Lower lobe of right lung (tissue), 2 donors: ENCODE data around the gene ZNF512. TPM values are rescaled to one million over a fixed set of nuclear protein-coding genes. Genes with fewer than 3 reads are reported as not detected.

Source experiments
- ATAC-seq, 2 donors: fragments of 200-7000 bp; cut with Tn5 transposase; one replicate each; pipeline ENCODE4 v1.9.1; 2020 to 2022; ENCODE audit warnings: mild to moderate bottlenecking in 2 of 2, moderate library complexity in 2 of 2
- DNase-seq: peaks from one replicate; pipeline ENCODE4 v3.0.0-alpha.2; 2020
- H3K27ac ChIP-seq: fragments of 200-600 bp; one replicate; pipeline ENCODE4 v1.8.0; 2022
- H3K27me3 ChIP-seq: fragments of 200-600 bp; one replicate; pipeline ENCODE4 v1.8.0; 2022; ENCODE audit warnings: low read depth
- H3K36me3 ChIP-seq: fragments of 200-600 bp; one replicate; pipeline ENCODE4 v1.8.0; 2022; ENCODE audit warnings: mild to moderate bottlenecking
- H3K4me1 ChIP-seq: fragments of 200-600 bp; one replicate; pipeline ENCODE4 v1.8.0; 2022
- H3K4me3 ChIP-seq: fragments of 200-600 bp; one replicate; pipeline ENCODE4 v1.8.0; 2022; ENCODE audit warnings: mild to moderate bottlenecking
- H3K9me3 ChIP-seq: fragments of 200-600 bp; one replicate; pipeline ENCODE4 v1.8.0; 2022
- CTCF ChIP-seq: fragments of 200-600 bp; IDR thresholded peaks from one replicate; pipeline ENCODE4 v1.8.0; 2022; ENCODE audit warnings: antibody characterized with exemption, mild to moderate bottlenecking
- intact Hi-C: fragments of 100-400 bp; cut with DNase I; formaldehyde crosslinking; loops from one replicate; pipeline ENCODE4 v1.11.0; 2022
- total RNA-seq: library from RNA; stranded (reverse); fragmentation: NEBNext Ultra II Directional; extraction: Animal tissue kit (Norgen Biotek cat#: 25700); gene quantifications from one replicate; pipeline ENCODE4 v1.2.1, GENCODE V29; 2021
- donor health status: DM: no; HTN: yes; CAD: no; lungs with severe emphysema.

ZNF512 gene
- total RNA-seq, 1 donor from 2014 or later: 29.5 TPM

DNA sequence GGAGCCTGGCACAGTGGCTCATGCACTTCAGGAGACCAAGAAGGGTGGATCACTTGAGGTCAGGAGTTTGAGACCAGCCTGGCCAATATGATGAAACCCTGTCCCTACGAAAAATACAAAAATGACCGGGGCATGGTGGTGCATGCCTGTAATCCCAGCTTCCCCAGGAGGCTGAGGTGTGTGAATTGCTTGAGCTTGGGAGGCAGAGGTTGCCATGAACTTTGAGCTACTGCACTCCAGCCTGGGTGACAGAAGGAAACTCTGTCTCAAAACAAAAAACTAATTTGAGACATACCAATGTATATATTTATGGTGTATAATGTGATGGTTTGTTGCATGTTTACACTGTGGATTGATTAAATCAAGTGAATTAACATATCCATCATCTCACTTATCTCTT lies 21.8 kb upstream of the ZNF512 start:
- H3K4me1 ChIP-seq: no peaks in the 10 kb centered on the region
- no peak overlapping the region for H3K27ac ChIP-seq
- ATAC-seq (no peak), DNase-seq (no peak)
- peaks cover 13% of the 10 kb centered on the region for H3K27me3 ChIP-seq
- intact Hi-C loops: no loop called here
- no peaks in the 10 kb centered on the region for H3K9me3 ChIP-seq
- TF ChIP-seq CTCF: no peak
- no peak overlapping the region for H3K4me3 ChIP-seq
- no peaks in the 10 kb centered on the region for H3K36me3 ChIP-seq

DNA sequence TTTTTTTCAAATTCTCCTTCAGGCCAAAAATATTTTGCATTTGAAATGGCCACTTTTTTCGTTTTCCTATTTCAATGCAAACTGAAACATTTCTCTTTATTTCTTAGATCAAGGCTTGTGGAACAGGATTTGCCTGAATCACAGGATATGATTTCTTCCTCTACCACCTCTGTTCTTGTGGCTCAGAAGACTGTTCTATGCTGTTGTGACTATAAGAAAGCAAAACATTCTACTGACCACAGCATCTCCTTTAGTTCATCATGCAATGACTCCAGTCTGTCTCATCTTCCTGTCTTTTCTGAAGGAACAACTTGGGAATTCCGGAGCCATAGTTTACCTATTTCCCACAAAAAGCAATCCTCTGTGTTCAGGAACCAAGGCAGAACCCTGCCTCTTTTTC lies 16.2 kb upstream of the ZNF512 start:
- no peaks in the 10 kb centered on the region for H3K36me3 ChIP-seq
- H3K9me3 ChIP-seq: no peaks in the 10 kb centered on the region
- intact Hi-C loops: no loop called here
- DNase-seq (no peak), ATAC-seq (no peak)
- TF ChIP-seq CTCF: no peak
- peaks cover 8% of the 10 kb centered on the region for H3K27me3 ChIP-seq
- no peaks in the 10 kb centered on the region for H3K4me1 ChIP-seq
- H3K4me3 ChIP-seq: no peak overlapping the region
- no peak overlapping the region for H3K27ac ChIP-seq

GRCh38 chr2:27569398-27569797 lies 13.4 kb upstream of the ZNF512 start:
- no peak overlapping the region for H3K27ac ChIP-seq
- H3K4me3 ChIP-seq: no peak overlapping the region
- DNase-seq (no peak), ATAC-seq (no peak)
- TF ChIP-seq CTCF: no peak
- H3K27me3 ChIP-seq: peaks cover 8% of the 10 kb centered on the region
- intact Hi-C loops: no loop called here
- H3K9me3 ChIP-seq: peaks cover 18% of the 10 kb centered on the region
- no peaks in the 10 kb centered on the region for H3K36me3 ChIP-seq
- no peaks in the 10 kb centered on the region for H3K4me1 ChIP-seq

GRCh38 chr2:27571197-27571596 lies 11.6 kb upstream of the ZNF512 start:
- intact Hi-C loops: no loop called here
- no peak for DNase-seq
- H3K27ac ChIP-seq: no peak overlapping the region
- no peaks in the 10 kb centered on the region for H3K4me1 ChIP-seq
- H3K4me3 ChIP-seq: no peak overlapping the region
- peaks cover 34% of the 10 kb centered on the region for H3K9me3 ChIP-seq
- no peaks in the 10 kb centered on the region for H3K36me3 ChIP-seq
- ATAC-seq: no peak
- peaks cover 8% of the 10 kb centered on the region for H3K27me3 ChIP-seq
- TF ChIP-seq CTCF: no peak

DNA sequence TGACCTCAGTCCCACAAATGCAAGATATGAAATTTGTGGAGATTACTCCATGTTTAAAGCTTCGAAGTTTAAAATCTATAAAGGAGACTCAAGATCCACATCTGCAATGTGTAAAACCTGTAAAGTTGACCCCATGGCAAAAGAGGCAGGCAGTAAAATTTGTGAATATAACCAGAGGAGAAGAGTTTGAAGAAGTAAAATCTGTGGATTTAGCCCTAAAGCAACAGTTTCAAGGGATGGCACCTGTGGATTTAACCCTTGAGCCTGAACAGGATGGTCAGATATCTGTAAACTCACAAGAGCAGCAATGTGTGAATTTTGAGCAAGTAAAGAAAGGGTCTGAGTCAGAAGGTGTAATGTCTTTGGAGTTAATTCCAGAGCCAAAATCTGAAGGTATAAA lies 11.2 kb upstream of the ZNF512 start:
- ATAC-seq (no peak), DNase-seq (no peak)
- no peak overlapping the region for H3K4me3 ChIP-seq
- peaks cover 6% of the 10 kb centered on the region for H3K27me3 ChIP-seq
- no peak for TF ChIP-seq CTCF
- no peaks in the 10 kb centered on the region for H3K4me1 ChIP-seq
- no peak overlapping the region for H3K27ac ChIP-seq
- H3K9me3 ChIP-seq: peaks cover 37% of the 10 kb centered on the region
- intact Hi-C loops: no loop called here
- H3K36me3 ChIP-seq: no peaks in the 10 kb centered on the region

- H3K9me3 ChIP-seq: peaks cover 44% of the 10 kb centered on the region
- no peaks in the 10 kb centered on the region for H3K4me1 ChIP-seq
- TF ChIP-seq CTCF: no peak
- no peak overlapping the region for H3K27ac ChIP-seq
- no peaks in the 10 kb centered on the region for H3K27me3 ChIP-seq
- H3K4me3 ChIP-seq: no peak overlapping the region
- DNase-seq (no peak), ATAC-seq (no peak)
- no peaks in the 10 kb centered on the region for H3K36me3 ChIP-seq
- intact Hi-C loops: no loop called here
Measured at GRCh38 chr2:27572439-27572838, 10.4 kb upstream of the ZNF512 start.
